GM12865 (cell line): ENCODE data around the gene CCDC171.

Experiments used
- DNase-seq: peaks from one replicate; pipeline ENCODE4 v3.0.0; 2010; ENCODE audit warnings: low read depth
- H3K4me3 ChIP-seq: 2 replicates; pipeline ENCODE4 v1.5.1; 2011; ENCODE audit warnings: mild to moderate bottlenecking, low read depth, low read length, control low read depth
- TF ChIP-seq, protein P1 (sequence below): IDR thresholded peaks from 2 replicates; pipeline ENCODE4 v1.5.1; 2011; ENCODE audit warnings: low read length, control low read depth, low read depth, inconsistent platforms; ENCODE audit not compliant: insufficient read depth; ENCODE audit errors: missing control alignments

CCDC171 gene

DNA sequence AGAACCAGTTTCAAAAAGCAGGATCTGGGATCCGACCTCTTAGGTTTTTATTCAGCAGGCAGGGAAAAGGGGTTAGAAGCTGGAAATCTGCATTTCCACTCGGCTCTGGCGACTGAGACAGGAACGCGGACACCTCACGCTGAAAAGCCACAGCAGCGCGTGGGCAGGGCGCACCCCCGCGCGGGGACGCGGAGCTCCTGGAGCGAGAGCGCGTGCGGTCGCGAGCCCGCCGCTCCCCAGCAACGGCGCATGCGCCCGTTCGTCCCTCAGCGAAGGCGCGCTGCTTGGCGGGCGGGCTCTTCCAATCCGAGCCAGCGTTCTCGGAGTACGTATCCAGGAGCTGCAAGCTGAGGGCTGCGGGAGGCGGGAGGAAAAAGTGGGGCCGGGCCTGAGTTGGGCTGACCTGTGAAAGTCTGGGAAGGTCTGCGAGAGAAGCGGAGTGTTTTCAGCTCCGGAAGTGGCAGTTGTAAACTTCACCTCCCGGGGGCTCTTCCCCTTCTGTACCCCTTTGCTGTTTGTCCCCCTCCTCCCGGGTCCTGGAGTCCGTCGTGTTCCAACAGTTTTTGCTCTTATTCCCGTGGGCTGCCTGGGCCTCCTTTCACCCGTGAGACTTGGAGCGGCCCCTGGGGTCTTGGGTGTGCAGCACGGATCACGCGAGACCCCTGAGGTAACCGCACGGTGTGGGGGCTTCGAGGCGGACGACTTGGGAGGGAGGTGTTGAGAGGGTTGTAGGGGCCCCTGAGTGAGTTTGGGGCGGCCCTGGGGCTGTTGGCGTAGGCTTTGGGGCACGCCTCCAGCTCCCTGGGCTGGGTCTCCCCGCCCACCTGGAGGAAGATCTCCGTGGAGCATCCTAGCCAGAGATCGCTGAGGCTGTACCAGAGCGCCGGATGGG is at the start of gene CCDC171:
Gene CCDC171 (plus strand): TSS at position 408 of the 892 bp plus-strand sequence. CDS start 11,046 bp downstream, outside the sequence.
- TF ChIP-seq, protein P1, sequence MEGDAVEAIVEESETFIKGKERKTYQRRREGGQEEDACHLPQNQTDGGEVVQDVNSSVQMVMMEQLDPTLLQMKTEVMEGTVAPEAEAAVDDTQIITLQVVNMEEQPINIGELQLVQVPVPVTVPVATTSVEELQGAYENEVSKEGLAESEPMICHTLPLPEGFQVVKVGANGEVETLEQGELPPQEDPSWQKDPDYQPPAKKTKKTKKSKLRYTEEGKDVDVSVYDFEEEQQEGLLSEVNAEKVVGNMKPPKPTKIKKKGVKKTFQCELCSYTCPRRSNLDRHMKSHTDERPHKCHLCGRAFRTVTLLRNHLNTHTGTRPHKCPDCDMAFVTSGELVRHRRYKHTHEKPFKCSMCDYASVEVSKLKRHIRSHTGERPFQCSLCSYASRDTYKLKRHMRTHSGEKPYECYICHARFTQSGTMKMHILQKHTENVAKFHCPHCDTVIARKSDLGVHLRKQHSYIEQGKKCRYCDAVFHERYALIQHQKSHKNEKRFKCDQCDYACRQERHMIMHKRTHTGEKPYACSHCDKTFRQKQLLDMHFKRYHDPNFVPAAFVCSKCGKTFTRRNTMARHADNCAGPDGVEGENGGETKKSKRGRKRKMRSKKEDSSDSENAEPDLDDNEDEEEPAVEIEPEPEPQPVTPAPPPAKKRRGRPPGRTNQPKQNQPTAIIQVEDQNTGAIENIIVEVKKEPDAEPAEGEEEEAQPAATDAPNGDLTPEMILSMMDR, result peak; percentile 2
- peak within 1 kb of the TSS; percentile 92 for H3K4me3 ChIP-seq
- peak; percentile 97 for DNase-seq

DNA sequence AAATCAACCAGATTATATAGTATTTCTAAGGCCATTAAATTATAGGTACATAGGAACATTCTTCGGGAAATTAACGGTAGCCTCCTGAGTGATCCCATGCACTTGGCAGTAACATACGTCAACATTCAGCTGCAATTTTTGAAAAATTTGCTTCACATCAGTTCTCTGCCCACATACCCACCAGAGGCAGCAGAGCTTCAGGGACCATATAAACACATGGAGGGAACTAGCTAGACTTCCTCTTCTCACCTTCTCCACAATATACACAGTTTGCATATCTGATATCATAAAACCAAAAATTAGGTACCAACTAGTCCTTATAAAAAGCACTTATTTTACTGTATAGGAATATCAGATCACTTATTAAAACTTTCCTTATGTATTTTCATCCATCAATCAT is 46.9 kb upstream of the CCDC171 start:
- TF ChIP-seq, protein P1, result peak; percentile 19
- no peak overlapping the region for H3K4me3 ChIP-seq
- no peak for DNase-seq

DNA sequence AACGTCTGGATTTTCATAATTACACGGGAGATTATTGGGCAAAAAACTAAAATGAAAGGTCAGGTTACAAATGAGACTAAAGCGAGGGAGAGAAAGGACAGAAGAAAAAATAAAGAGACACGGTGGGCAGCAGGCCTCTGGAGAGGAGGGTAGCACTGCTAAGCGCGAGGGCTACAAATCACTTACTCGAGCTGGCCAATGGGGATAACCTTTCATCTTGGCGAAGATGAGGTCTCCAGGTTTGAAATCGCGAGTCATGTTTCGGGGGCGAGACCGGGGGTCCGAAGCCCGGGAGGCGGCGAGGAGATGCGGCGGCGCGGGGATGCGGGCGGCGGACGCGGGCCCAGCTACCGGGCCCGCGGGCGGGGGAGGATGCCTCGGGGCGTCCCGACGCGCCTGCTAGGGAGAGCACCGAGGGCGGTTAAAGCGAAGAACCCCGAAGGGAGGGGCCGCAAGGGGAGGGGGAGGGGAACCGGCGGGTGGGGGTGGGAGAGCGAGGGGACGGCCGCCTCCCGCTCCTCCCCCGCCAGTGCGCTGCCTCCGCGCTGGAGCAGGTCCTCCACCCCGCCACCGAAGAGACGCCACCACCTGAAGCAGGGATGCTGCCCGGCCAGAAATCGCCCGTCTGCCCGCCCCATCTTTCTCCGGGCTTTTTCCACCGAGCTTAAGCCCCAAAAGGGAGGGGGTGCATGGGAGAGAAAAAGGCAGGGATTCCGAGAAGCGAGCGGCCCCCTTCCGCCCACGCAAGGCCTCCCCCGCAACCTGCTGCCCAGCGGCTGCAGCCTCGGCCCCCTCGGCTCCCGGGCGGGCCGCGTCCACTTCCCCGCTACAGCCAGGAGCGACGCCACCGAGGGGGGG is 42.7 kb upstream of the CCDC171 start:
- TF ChIP-seq, protein P1, result no peak
- peak; percentile 77 for DNase-seq
- H3K4me3 ChIP-seq, result peak overlapping the region; percentile 84

DNA sequence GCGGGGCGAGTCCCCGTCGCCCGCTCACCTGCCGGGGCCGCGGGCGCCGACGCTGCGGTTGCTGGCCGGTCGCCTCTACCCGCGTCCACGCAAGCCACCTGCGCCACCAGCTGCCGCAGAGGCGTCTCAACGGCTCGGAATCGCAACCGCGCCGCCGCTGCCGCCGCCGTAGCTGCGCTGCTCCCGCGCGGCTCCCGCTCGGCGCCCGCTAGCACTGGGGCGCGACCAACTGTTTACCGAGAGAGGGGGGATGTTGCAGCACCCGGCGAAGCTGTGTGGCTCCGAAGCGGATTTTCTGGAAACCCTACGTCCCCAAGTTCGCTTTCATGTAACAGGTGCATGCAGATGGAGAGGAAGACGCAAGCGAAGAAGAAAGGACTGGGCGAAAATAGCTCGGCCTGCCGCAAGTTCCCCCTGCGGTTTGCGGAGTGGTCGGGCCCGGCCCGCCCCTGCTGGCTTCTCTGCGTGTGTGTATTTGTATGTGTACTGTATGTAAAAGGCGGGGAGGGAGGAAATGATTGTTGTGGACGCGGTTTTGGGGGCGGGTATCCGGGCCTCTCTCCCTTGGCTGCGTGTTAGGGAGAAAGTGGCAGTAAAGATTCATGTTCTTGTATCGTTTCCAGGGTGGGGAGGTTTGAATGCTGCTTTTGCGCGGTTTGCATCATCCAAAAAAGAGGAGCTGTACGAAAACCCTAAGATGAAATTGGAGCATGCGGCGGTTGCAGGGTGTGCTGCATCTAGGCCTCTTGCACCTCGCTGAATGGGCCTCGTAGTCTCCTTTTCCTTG is 41.9 kb upstream of the CCDC171 start, which contains the start of gene PSIP1:
Gene PSIP1 (minus strand): TSS at position 182 of the 787 bp plus-strand sequence. CDS start 782 bp downstream, outside the sequence.
- H3K4me3 ChIP-seq, result peak within 1 kb of the TSS; percentile 84
- peak; percentile 96 for DNase-seq
- TF ChIP-seq, protein P1, result no peak

DNA sequence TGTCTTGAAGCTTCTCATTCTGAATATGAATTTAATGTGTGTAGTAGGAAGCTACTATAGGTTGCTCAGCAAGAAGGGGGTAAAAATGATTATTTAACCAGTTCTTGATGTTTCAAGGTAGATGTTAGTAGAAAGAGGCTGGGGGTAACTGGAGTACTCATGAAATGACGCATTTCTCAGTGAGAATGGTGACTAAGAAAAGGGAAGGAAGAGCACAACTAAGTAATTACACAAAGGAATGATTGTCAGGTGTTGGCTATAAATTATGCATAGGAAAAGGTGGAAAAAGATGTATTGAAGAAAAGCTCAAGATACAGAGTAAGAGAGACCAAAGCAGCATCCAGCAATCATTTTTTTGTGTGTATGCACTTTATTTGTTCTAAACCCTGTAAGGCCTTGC is 40.6 kb upstream of the CCDC171 start:
- TF ChIP-seq, protein P1, result no peak
- H3K4me3 ChIP-seq, result peak overlapping the region; percentile 84
- peak; percentile 37 for DNase-seq

DNA sequence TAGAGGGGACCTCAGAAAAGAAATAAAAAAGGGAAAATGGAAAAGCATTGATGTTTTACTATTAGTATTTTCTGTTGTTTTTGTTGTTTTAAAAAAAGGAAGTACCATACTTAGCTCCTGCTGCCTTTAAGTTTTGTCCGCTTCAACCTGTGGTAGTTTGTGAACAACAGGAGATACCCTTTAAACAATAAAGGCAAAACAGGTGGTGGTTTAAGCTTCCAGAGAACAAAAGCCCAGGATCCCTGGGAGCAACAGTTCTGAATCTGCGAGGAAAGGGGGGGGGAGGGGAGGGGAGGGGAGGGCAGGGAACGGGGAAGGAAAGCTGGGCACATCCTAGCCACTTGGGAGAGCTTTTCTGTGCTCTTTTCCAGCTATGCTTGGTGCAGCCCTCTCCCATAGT is 40.0 kb upstream of the CCDC171 start:
- TF ChIP-seq, protein P1, result no peak
- 0 out of 2 replicates have a peak overlapping the region, but pooled peaks have one; percentile 7 for H3K4me3 ChIP-seq
- no peak for DNase-seq
